Body of pancreas (tissue), 4 donors: ENCODE data around the gene ZNF688.

Source experiments
- CTCF ChIP-seq, 7 experiments: fragments of 450-650 bp in 4 of 7; fragments of 200-600 bp in 3 of 7; sonication (generic) in 3 of 7; IDR thresholded peaks; one replicate each; pipeline ENCODE4 v1.5.1; 2016 to 2019; ENCODE audit warnings: antibody characterized with exemption in 7 of 7
- POLR2A ChIP-seq, 3 donors: fragments of 450-650 bp; IDR thresholded peaks; one replicate each; pipeline ENCODE4 v1.6.1; 2016; ENCODE audit warnings: antibody characterized with exemption in 3 of 3, mild to moderate bottlenecking in 2 of 3

- TF ChIP-seq CTCF (IDR thresholded peaks at IDR 0.05) = no peak
- no peak for TF ChIP-seq POLR2A (IDR thresholded peaks at IDR 0.05)
Measured at GRCh38 chr16:30552956-30553355, 18.6 kb downstream of the ZNF688 start.
